ENCODE measurements around the gene MFSD6.
A peak's percentile ranks its signal among the peaks of the same experiment; 100 is the strongest.
"Not testable (repeated sequence)": the region's sequence is repeated elsewhere in the genome, so short reads cannot be mapped to it uniquely, and the experiment has no call there.

MFSD6 gene

GRCh38 chr2:190465060-190465459 is 56.9 kb downstream of the MFSD6 start:
- no peak for DNase-seq (ENCODE audit: low spot score)
- TF ChIP-seq CTCF (IDR thresholded peaks at IDR 0.05; ENCODE audit: extremely low read depth, missing control alignments), result no peak

GRCh38 chr2:190466819-190467446 is 58.8 kb downstream of the MFSD6 start:
- DNase-seq (ENCODE audit: low spot score), result no peak
- no peak for TF ChIP-seq CTCF (IDR thresholded peaks at IDR 0.05; ENCODE audit: extremely low read depth, missing control alignments)

GRCh38 chr2:190467575-190468083 is 59.5 kb downstream of the MFSD6 start:
- no peak for TF ChIP-seq CTCF (IDR thresholded peaks at IDR 0.05; ENCODE audit: extremely low read depth, missing control alignments)
- DNase-seq (ENCODE audit: low spot score), result no peak

DNA sequence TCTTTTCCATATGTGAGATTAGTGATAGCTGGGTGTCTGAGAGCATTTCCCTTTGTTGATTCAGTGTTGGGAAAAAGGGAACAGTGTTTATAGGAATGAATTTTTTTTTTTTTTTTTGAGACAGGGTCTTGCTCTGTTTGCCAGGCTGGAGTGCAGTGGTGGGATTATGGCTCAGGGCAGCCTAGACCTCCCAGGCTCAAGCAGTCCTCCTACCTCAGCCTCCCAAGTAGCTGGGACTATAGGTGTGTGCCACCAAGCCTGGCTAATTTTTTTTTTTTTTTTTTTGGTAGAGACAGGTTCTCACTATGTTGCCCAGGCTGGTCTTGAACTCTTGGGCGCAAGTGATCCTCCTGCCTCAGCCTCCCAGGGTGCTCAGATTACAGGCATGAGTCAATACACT is 60.2 kb downstream of the MFSD6 start:
- DNase-seq (ENCODE audit: low spot score), result not testable (repeated sequence)

- peak; percentile 15 for DNase-seq (ENCODE audit: low spot score)
- TF ChIP-seq CTCF (IDR thresholded peaks at IDR 0.05; ENCODE audit: extremely low read depth, missing control alignments), result no peak
Observed at GRCh38 chr2:190468814-190469569, 60.8 kb downstream of the MFSD6 start.

- TF ChIP-seq CTCF (IDR thresholded peaks at IDR 0.05; ENCODE audit: extremely low read depth, missing control alignments), result no peak
- no peak for DNase-seq (ENCODE audit: low spot score)
Observed at GRCh38 chr2:190469771-190470170, 61.6 kb downstream of the MFSD6 start.

DNA sequence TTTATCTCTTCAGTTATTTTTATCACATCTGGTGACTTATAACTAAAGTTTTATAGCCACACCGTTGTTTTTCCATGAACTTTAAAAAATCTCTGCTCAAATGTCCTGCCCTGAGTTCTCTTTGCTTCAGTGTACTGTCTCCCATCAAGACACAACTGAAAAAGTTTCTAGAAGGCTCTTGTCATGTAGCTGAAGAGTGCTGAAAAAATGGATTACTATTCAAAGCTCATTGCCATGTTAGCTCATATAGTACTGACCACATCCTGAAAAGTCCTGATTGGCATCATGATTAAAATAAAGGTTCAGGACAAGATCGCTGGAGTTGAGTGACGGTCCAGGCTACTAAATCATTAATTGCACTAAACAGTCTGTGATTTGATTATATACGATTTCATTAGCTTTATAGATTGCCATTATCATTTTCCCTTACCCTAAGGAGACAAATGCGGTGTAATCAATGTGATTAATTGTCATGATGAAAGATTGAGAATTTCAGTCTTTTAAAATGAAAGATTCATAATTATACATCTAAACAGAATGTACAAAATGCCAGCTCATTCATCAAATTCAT is 62.2 kb downstream of the MFSD6 start:
- no peak for TF ChIP-seq CTCF (IDR thresholded peaks at IDR 0.05; ENCODE audit: extremely low read depth, missing control alignments)
- no peak for DNase-seq (ENCODE audit: low spot score)

Measured in GM20000 (cell line).